SK-N-MC (cell line): ENCODE measurements around the gene CCDC88C.

Experiments used
- EZH2 ChIP-seq: fragments of 200-600 bp; sonication (generic); IDR thresholded peaks from one replicate; pipeline ENCODE4 v1.6.1; 2017; ENCODE audit warnings: antibody characterized with exemption
- FOXP2 ChIP-seq: optimal IDR thresholded peaks from 2 replicates; pipeline ENCODE3; 2011; ENCODE audit warnings: mild to moderate bottlenecking, moderate library complexity; ENCODE audit not compliant: insufficient read depth; ENCODE audit errors: extremely low read length, control extremely low read depth
- POLR2AphosphoS5 ChIP-seq: IDR thresholded peaks from 2 replicates; pipeline ENCODE4 v1.6.1; 2012; ENCODE audit warnings: mild to moderate bottlenecking, low read depth, low read length, borderline replicate concordance

- no peak for TF ChIP-seq EZH2
- no peak for TF ChIP-seq POLR2AphosphoS5
- no peak for TF ChIP-seq FOXP2
Observed at GRCh38 chr14:91231446-91231845, 186.2 kb downstream of the CCDC88C start.
